NCI-H128 (cell line): Measurements from ENCODE around the gene S100A14.

Source experiments
- DNase-seq: peaks from one replicate; lab custom pipeline; 2025; ENCODE audit not compliant: unreplicated experiment; lab: John Stamatoyannopoulos, UW

Gene S100A14

GRCh38 chr1:153639280-153639679 is 23.2 kb upstream of the S100A14 start:
- no peak for DNase-seq

- DNase-seq = no peak
Measured at GRCh38 chr1:153638261-153638660, 22.1 kb upstream of the S100A14 start.

- DNase-seq = no peak
Measured at GRCh38 chr1:153636312-153636711, 20.2 kb upstream of the S100A14 start.

GRCh38 chr1:153635872-153636271 is 19.7 kb upstream of the S100A14 start:
- DNase-seq = no peak

- peak; percentile 99 for DNase-seq
Measured at GRCh38 chr1:153633754-153634665, 17.9 kb upstream of the S100A14 start, which contains the start of gene CHTOP. Gene CHTOP (plus strand): TSS chr1:153634066. CDS start chr1:153636589, 2,523 bp downstream.

GRCh38 chr1:153633161-153633753 is 17.1 kb upstream of the S100A14 start:
- no peak for DNase-seq

GRCh38 chr1:153631047-153632022 is 15.2 kb upstream of the S100A14 start:
- no peak for DNase-seq

- DNase-seq = no peak
Measured at GRCh38 chr1:153630384-153630783, 14.3 kb upstream of the S100A14 start.

GRCh38 chr1:153629971-153630370 is 13.8 kb upstream of the S100A14 start:
- DNase-seq = no peak

- DNase-seq = no peak
Measured at GRCh38 chr1:153629343-153629665, 13.2 kb upstream of the S100A14 start.

GRCh38 chr1:153628638-153629342 is 12.7 kb upstream of the S100A14 start:
- no peak for DNase-seq

- no peak for DNase-seq
Measured at GRCh38 chr1:153627715-153628626, 11.8 kb upstream of the S100A14 start, which contains the start of gene S100A1. Gene S100A1 (plus strand): TSS chr1:153628434. CDS start chr1:153630522, 2,088 bp downstream.

GRCh38 chr1:153626904-153627714 is 11.0 kb upstream of the S100A14 start, which contains the start of gene S100A13:
Gene S100A13 (minus strand): TSS chr1:153627505. CDS start chr1:153626472, 1,033 bp downstream.
- DNase-seq = peak; percentile 84

- no peak for DNase-seq
Measured at GRCh38 chr1:153626477-153626903, 10.4 kb upstream of the S100A14 start.

- DNase-seq = no peak
Measured at GRCh38 chr1:153624965-153625611, 9.0 kb upstream of the S100A14 start.

GRCh38 chr1:153623101-153623500 is 7.0 kb upstream of the S100A14 start:
- no peak for DNase-seq

GRCh38 chr1:153619171-153619570 is 3.0 kb upstream of the S100A14 start:
- no peak for DNase-seq

GRCh38 chr1:153617663-153618062 is 1.5 kb upstream of the S100A14 start:
- no peak for DNase-seq
